Measurements from ENCODE around the gene PLA2G2A. TPM values are rescaled to one million over a fixed set of nuclear protein-coding genes. Genes with fewer than 3 reads are reported as not detected.
A peak's percentile ranks its signal among the peaks of the same experiment; 100 is the strongest.
"Not testable (repeated sequence)": the region's sequence is repeated elsewhere in the genome, so short reads cannot be mapped to it uniquely, and the experiment has no call there.

PLA2G2A gene
- total RNA-seq (2014; rRNA removed; shearing (Covaris generic)), result not detected in 2 replicates

- Histone ChIP-seq H3K4me3 (no peak within 1 kb of the TSS), H3K27me3 (replicated peaks) (peaks cover 23% of the 10 kb centered on the region), H3K27ac (no peak within 1 kb of the TSS), H3K36me3 (no peaks in the 10 kb centered on the region), H3K9me3 (replicated peaks) (no peaks in the 10 kb centered on the region), H3K4me1 (replicated peaks) (no peaks in the 10 kb centered on the region)
- DNase-seq (ENCODE audit: low read depth in 1 of 2, low spot score in 2 of 2), result peak in 1 of 2 experiments; percentile 33
These were observed at the start of gene PLA2G2A for GRCh38 chr1:19979494-19979977. Gene PLA2G2A, minus strand, starts transcription at chr1:19979618. Its CDS starts 845 bp downstream, at chr1:19978773.

- Histone ChIP-seq H3K9me3 (replicated peaks) (no peaks in the 10 kb centered on the region), H3K36me3 (no peaks in the 10 kb centered on the region), H3K27me3 (replicated peaks) (peaks cover 12% of the 10 kb centered on the region; the same call in 1 of the 2 replicates), H3K4me1 (replicated peaks) (no peaks in the 10 kb centered on the region), H3K27ac (no peak overlapping the region), H3K4me3 (no peak overlapping the region)
- DNase-seq (ENCODE audit: low read depth in 1 of 2, low spot score in 2 of 2), result no peak
These were observed 49.3 kb upstream of the PLA2G2A start for GRCh38 chr1:20028726-20029125.

- H3K4me1 ChIP-seq (replicated peaks), result no peaks in the 10 kb centered on the region
- no peak for DNase-seq (ENCODE audit: low read depth in 1 of 2, low spot score in 2 of 2)
These were observed 48.7 kb upstream of the PLA2G2A start for GRCh38 chr1:20028125-20028524.

GRCh38 chr1:20017741-20018140 is 38.3 kb upstream of the PLA2G2A start:
- H3K4me1 ChIP-seq (replicated peaks), result no peaks in the 10 kb centered on the region
- no peaks in the 10 kb centered on the region for H3K36me3 ChIP-seq
- no peaks in the 10 kb centered on the region for H3K27me3 ChIP-seq (replicated peaks)
- H3K27ac ChIP-seq, result no peak overlapping the region
- H3K4me3 ChIP-seq, result no peak overlapping the region
- no peak for DNase-seq (ENCODE audit: low read depth in 1 of 2, low spot score in 2 of 2)
- peaks cover 3% of the 10 kb centered on the region; the same call in 1 of the 2 replicates for H3K9me3 ChIP-seq (replicated peaks)

More at GRCh38 chr1:20028125-20028524, 48.7 kb upstream of the PLA2G2A start:
- Histone ChIP-seq H3K36me3 (no peaks in the 10 kb centered on the region), H3K9me3 (replicated peaks) (no peaks in the 10 kb centered on the region), H3K27ac (no peak overlapping the region), H3K27me3 (replicated peaks) (peaks cover 12% of the 10 kb centered on the region; the same call in 1 of the 2 replicates), H3K4me3 (no peak overlapping the region)

- peaks cover 3% of the 10 kb centered on the region; the same call in 1 of the 2 replicates for H3K9me3 ChIP-seq (replicated peaks)
- H3K4me1 ChIP-seq (replicated peaks), result no peaks in the 10 kb centered on the region
- no peak for DNase-seq (ENCODE audit: low read depth in 1 of 2, low spot score in 2 of 2)
- H3K4me3 ChIP-seq, result no peak overlapping the region
- H3K27me3 ChIP-seq (replicated peaks), result no peaks in the 10 kb centered on the region
- H3K36me3 ChIP-seq, result no peaks in the 10 kb centered on the region
- H3K27ac ChIP-seq, result no peak overlapping the region
These were observed 34.7 kb upstream of the PLA2G2A start for GRCh38 chr1:20014153-20014552.

GRCh38 chr1:20010016-20010415 is 30.6 kb upstream of the PLA2G2A start:
- Histone ChIP-seq H3K27me3 (replicated peaks) (no peaks in the 10 kb centered on the region), H3K9me3 (replicated peaks) (peaks cover 3% of the 10 kb centered on the region; the same call in 1 of the 2 replicates), H3K4me3 (no peak overlapping the region), H3K27ac (no peak overlapping the region), H3K36me3 (no peaks in the 10 kb centered on the region), H3K4me1 (replicated peaks) (no peaks in the 10 kb centered on the region)
- DNase-seq (ENCODE audit: low read depth in 1 of 2, low spot score in 2 of 2), result no peak

- no peak for DNase-seq (ENCODE audit: low read depth in 1 of 2, low spot score in 2 of 2)
- no peak overlapping the region for H3K27ac ChIP-seq
- H3K4me3 ChIP-seq, result no peak overlapping the region
- H3K27me3 ChIP-seq (replicated peaks), result no peaks in the 10 kb centered on the region
- H3K36me3 ChIP-seq, result no peaks in the 10 kb centered on the region
- no peaks in the 10 kb centered on the region for H3K4me1 ChIP-seq (replicated peaks)
- peaks cover 3% of the 10 kb centered on the region; the same call in 1 of the 2 replicates for H3K9me3 ChIP-seq (replicated peaks)
These were observed 29.8 kb upstream of the PLA2G2A start for GRCh38 chr1:20009212-20009611.

- Histone ChIP-seq H3K4me1 (replicated peaks) (no peaks in the 10 kb centered on the region), H3K4me3 (no peak overlapping the region), H3K27me3 (replicated peaks) (no peaks in the 10 kb centered on the region), H3K27ac (no peak overlapping the region), H3K9me3 (replicated peaks) (no peaks in the 10 kb centered on the region), H3K36me3 (no peaks in the 10 kb centered on the region)
- no peak for DNase-seq (ENCODE audit: low read depth in 1 of 2, low spot score in 2 of 2)
These were observed 29.0 kb upstream of the PLA2G2A start for GRCh38 chr1:20008391-20008841.

- not testable (repeated sequence) for H3K27ac ChIP-seq; H3K4me3 ChIP-seq; H3K36me3 ChIP-seq; H3K4me1 ChIP-seq (replicated peaks); H3K27me3 ChIP-seq (replicated peaks); H3K9me3 ChIP-seq (replicated peaks); DNase-seq (ENCODE audit: low read depth in 1 of 2, low spot score in 2 of 2)
These were observed 19.4 kb upstream of the PLA2G2A start for GRCh38 chr1:19998823-19999222.

GRCh38 chr1:19990689-19991088 is 11.3 kb upstream of the PLA2G2A start:
- Histone ChIP-seq H3K9me3 (replicated peaks) (no peaks in the 10 kb centered on the region), H3K27me3 (replicated peaks) (peaks cover 24% of the 10 kb centered on the region), H3K4me1 (replicated peaks) (no peaks in the 10 kb centered on the region), H3K36me3 (no peaks in the 10 kb centered on the region), H3K4me3 (no peak overlapping the region), H3K27ac (no peak overlapping the region)
- no peak for DNase-seq (ENCODE audit: low read depth in 1 of 2, low spot score in 2 of 2)

- H3K9me3 ChIP-seq (replicated peaks); DNase-seq (ENCODE audit: low read depth in 1 of 2, low spot score in 2 of 2); H3K27ac ChIP-seq; H3K36me3 ChIP-seq; H3K4me3 ChIP-seq; H3K4me1 ChIP-seq (replicated peaks): not testable (repeated sequence)
- peaks cover 24% of the 10 kb centered on the region for H3K27me3 ChIP-seq (replicated peaks)
These were observed 10.8 kb upstream of the PLA2G2A start for GRCh38 chr1:19990182-19990582.

- Histone ChIP-seq H3K27ac (no peak overlapping the region), H3K9me3 (replicated peaks) (no peaks in the 10 kb centered on the region), H3K36me3 (no peaks in the 10 kb centered on the region), H3K4me3 (no peak overlapping the region), H3K27me3 (replicated peaks) (peaks cover 24% of the 10 kb centered on the region), H3K4me1 (replicated peaks) (no peaks in the 10 kb centered on the region)
- DNase-seq (ENCODE audit: low read depth in 1 of 2, low spot score in 2 of 2), result no peak
These were observed 9.0 kb upstream of the PLA2G2A start for GRCh38 chr1:19988267-19989006.

GRCh38 chr1:19987719-19988118 is 8.3 kb upstream of the PLA2G2A start:
- no peaks in the 10 kb centered on the region for H3K4me1 ChIP-seq (replicated peaks)
- DNase-seq (ENCODE audit: low read depth in 1 of 2, low spot score in 2 of 2), result no peak
- H3K27ac ChIP-seq, result no peak overlapping the region
- H3K27me3 ChIP-seq (replicated peaks), result peaks cover 26% of the 10 kb centered on the region
- no peaks in the 10 kb centered on the region for H3K36me3 ChIP-seq
- H3K9me3 ChIP-seq (replicated peaks), result no peaks in the 10 kb centered on the region
- no peak overlapping the region for H3K4me3 ChIP-seq

GRCh38 chr1:19984409-19985016 is 5.1 kb upstream of the PLA2G2A start:
- H3K9me3 ChIP-seq (replicated peaks); H3K36me3 ChIP-seq; H3K4me1 ChIP-seq (replicated peaks); H3K27ac ChIP-seq; H3K4me3 ChIP-seq: not testable (repeated sequence)
- DNase-seq (ENCODE audit: low read depth in 1 of 2, low spot score in 2 of 2), result peak in 1 of 2 experiments; percentile 29
- peaks cover 28% of the 10 kb centered on the region for H3K27me3 ChIP-seq (replicated peaks)

Measured in SJSA1 (cell line).